ENCODE results near the gene PTPRJ.

PTPRJ gene

DNA sequence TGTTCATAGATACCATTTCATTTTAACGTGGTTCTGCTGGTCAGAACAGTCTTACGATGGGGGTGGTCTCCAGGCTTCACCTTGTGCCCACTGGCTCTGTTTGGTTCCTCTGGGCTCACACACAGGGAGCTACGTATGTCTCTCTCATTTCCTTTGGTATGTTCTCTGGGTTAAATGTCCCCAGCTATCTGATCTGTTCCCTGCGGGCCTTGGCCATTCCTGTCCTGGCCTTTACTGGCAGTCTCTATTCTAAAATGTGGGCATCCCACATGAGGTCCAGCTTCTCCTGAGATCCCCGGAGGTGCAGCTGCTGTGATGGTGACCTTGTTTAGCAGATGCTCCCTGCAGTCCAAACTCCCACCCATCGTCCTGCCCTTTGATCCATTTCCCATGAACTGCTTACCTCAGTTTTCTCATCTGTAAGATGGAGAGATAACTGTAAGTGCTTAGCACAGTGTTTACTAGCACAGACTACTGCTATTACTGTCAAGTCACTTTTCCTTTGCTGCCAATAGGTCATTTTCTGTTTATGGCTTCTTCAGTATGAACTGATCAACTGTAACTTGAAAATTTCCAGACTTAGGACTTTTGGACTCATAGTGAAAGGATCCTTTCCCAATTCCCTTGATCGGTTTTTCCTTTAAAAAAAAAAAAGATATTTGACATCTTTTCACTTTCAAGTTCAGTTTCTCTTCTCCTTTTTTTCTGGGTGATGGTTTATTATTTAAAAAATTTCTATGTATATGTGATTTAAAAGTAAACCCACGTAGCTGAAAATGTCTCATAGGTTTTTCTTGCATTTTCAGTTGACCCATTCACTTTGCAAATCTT is 92.9 kb downstream of the PTPRJ start:
- no peak overlapping the region for H3K4me3 ChIP-seq (ENCODE audit: low read depth, low read length)
- no peak for DNase-seq (ENCODE audit: low read depth)
- TF ChIP-seq, protein P1, sequence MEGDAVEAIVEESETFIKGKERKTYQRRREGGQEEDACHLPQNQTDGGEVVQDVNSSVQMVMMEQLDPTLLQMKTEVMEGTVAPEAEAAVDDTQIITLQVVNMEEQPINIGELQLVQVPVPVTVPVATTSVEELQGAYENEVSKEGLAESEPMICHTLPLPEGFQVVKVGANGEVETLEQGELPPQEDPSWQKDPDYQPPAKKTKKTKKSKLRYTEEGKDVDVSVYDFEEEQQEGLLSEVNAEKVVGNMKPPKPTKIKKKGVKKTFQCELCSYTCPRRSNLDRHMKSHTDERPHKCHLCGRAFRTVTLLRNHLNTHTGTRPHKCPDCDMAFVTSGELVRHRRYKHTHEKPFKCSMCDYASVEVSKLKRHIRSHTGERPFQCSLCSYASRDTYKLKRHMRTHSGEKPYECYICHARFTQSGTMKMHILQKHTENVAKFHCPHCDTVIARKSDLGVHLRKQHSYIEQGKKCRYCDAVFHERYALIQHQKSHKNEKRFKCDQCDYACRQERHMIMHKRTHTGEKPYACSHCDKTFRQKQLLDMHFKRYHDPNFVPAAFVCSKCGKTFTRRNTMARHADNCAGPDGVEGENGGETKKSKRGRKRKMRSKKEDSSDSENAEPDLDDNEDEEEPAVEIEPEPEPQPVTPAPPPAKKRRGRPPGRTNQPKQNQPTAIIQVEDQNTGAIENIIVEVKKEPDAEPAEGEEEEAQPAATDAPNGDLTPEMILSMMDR (IDR thresholded peaks at IDR 0.05; ENCODE audit: low read depth, low read length) = no peak
- TF ChIP-seq, protein P2, sequence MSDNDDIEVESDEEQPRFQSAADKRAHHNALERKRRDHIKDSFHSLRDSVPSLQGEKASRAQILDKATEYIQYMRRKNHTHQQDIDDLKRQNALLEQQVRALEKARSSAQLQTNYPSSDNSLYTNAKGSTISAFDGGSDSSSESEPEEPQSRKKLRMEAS (IDR thresholded peaks at IDR 0.05; ENCODE audit: low read depth, low read length) = no peak
- no peak for TF ChIP-seq MYC (IDR thresholded peaks at IDR 0.05; ENCODE audit: low read depth, low read length)
- no peak for TF ChIP-seq POLR2A (IDR thresholded peaks at IDR 0.05; ENCODE audit: extremely low read depth, insufficient read length)

DNA sequence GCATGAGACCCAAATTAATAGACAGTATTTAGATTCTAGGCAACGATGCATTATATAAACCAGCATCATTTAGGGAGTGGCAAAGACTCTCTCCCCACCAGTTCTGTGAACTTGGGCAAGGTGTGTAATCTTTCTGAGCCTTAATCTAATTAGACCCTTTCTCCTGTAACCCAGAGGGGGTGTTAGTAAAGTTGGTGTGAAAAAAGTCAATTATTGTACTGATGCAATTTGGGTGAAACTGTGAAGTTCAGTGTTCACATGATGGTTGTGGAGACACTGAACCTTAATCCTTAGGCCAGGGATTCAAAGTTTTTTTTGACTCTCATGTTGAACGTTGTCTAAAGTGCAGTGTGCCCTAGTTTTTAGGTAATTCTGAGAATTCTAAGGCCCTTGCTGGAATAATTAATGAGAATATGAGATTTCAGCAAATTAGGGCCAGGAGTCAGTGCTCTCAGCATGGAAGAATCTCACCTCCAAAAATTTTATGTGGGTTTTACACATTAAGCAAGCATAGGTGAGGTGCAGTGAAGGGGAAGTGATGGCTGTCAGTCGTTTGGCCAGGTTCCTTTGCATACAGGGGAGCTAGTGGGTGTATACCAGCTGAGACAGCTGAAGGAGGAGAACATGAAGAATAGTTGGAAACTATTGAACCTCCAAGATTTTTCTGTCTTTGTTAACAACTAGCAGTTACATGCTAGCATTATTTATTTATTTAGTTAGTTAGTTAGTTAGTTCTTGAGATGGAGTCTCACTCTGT is 94.2 kb downstream of the PTPRJ start:
- no peak for DNase-seq (ENCODE audit: low read depth)
- TF ChIP-seq, protein P2 (IDR thresholded peaks at IDR 0.05; ENCODE audit: low read depth, low read length) = no peak
- TF ChIP-seq, protein P1 (IDR thresholded peaks at IDR 0.05; ENCODE audit: low read depth, low read length) = no peak
- no peak for TF ChIP-seq MYC (IDR thresholded peaks at IDR 0.05; ENCODE audit: low read depth, low read length)
- no peak for TF ChIP-seq POLR2A (IDR thresholded peaks at IDR 0.05; ENCODE audit: extremely low read depth, insufficient read length)
- H3K4me3 ChIP-seq (ENCODE audit: low read depth, low read length) = no peak overlapping the region

DNA sequence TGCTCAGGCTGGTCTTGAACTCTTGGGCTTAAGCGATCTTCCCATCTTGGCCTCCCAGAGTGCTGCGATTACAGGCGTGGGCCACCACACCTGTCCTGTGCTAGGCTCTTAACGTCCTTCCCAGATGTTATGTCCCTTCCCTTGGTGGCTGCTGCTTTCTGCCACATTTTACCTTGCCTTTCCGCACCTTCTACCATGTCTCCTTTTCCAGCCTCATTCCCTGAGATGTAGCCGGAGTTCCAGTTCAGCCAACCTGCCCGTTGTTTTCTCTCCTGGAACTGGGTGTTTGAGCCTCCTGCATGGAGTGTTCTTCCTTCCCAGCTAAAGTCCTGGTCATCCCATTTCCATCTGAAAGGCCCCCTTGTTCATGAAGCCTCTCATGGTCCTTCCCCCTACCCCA is 95.3 kb downstream of the PTPRJ start:
- TF ChIP-seq POLR2A (IDR thresholded peaks at IDR 0.05; ENCODE audit: extremely low read depth, insufficient read length) = no peak
- TF ChIP-seq MYC (IDR thresholded peaks at IDR 0.05; ENCODE audit: low read depth, low read length) = no peak
- TF ChIP-seq, protein P1 (IDR thresholded peaks at IDR 0.05; ENCODE audit: low read depth, low read length) = no peak
- TF ChIP-seq, protein P2 (IDR thresholded peaks at IDR 0.05; ENCODE audit: low read depth, low read length) = no peak
- H3K4me3 ChIP-seq (ENCODE audit: low read depth, low read length) = no peak overlapping the region
- DNase-seq (ENCODE audit: low read depth) = no peak

DNA sequence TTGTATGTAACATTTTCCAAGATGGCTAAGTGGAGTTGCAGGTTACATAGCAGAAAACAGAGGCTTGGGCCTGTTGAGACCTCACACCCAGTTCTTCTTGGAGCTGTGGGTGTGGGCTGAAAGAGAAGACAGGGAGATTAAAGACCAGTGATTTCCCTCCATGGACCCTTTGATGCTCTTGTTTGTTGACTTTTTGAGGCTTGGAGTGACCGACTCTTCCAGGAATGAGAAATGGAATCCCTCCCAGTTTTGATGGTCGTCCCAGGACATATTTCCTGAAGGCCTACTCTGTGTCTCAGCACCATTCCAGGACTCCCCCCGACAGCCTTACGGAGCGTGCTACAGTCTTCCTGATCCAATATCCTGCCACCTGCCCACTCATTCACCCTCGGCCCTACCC is 96.9 kb downstream of the PTPRJ start:
- TF ChIP-seq POLR2A (IDR thresholded peaks at IDR 0.05; ENCODE audit: extremely low read depth, insufficient read length) (no peak), MYC (IDR thresholded peaks at IDR 0.05; ENCODE audit: low read depth, low read length) (no peak)
- TF ChIP-seq, protein P1 (IDR thresholded peaks at IDR 0.05; ENCODE audit: low read depth, low read length) = no peak
- TF ChIP-seq, protein P2 (IDR thresholded peaks at IDR 0.05; ENCODE audit: low read depth, low read length) = no peak
- no peak for DNase-seq (ENCODE audit: low read depth)
- H3K4me3 ChIP-seq (ENCODE audit: low read depth, low read length) = no peak overlapping the region

DNA sequence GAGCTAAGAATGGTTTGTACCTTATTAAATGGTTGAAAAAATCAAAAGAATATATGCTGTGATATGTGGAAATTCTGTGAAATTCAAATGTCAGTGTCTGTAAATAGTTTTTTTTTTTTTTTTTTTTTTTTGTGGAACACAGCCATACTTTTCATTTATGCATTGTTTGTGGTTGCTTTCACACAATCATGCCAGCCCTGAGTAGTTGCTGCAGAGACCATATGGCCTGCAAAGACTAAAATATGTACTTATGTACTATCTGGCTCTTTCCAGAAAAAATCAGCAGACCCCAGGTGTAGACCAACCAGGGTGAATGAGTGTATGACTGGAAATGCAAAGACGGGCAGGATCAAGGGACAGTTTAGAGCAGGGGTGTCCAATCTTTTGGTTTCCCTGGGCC is 98.3 kb downstream of the PTPRJ start:
- TF ChIP-seq, protein P2 (IDR thresholded peaks at IDR 0.05; ENCODE audit: low read depth, low read length) = no peak
- no peak for TF ChIP-seq POLR2A (IDR thresholded peaks at IDR 0.05; ENCODE audit: extremely low read depth, insufficient read length)
- TF ChIP-seq, protein P1 (IDR thresholded peaks at IDR 0.05; ENCODE audit: low read depth, low read length) = no peak
- TF ChIP-seq MYC (IDR thresholded peaks at IDR 0.05; ENCODE audit: low read depth, low read length) = no peak
- no peak for DNase-seq (ENCODE audit: low read depth)
- no peak overlapping the region for H3K4me3 ChIP-seq (ENCODE audit: low read depth, low read length)
